Activated CD4-positive, alpha-beta memory T cell treated with anti-CD3 and anti-CD28 coated beads for 36 hours (primary cell): ENCODE data around the gene IL5RA. TPM values are rescaled to one million over a fixed set of nuclear protein-coding genes. Genes with fewer than 3 reads are reported as not detected.

Experiments
- CTCF ChIA-PET: fragments of 350-600 bp; sonication (Branson Sonifier 250); formaldehyde crosslinking; loops from one replicate; lab custom pipeline; 2021; ENCODE audit warnings: antibody characterized with exemption, inconsistent platforms; lab: Charles Lee
- POLR2A ChIA-PET: fragments of 350-600 bp; sonication (Branson Sonifier 250); formaldehyde crosslinking; loops from one replicate; lab custom pipeline; 2021; ENCODE audit warnings: antibody characterized with exemption; lab: Charles Lee
- DNase-seq: peaks from one replicate; pipeline ENCODE4 v3.0.0-alpha.2; 2020
- H3K27ac Mint-ChIP-seq: one replicate; pipeline ENCODE4 v1.8.0; 2021; ENCODE audit warnings: mixed read lengths
- H3K27me3 Mint-ChIP-seq: one replicate; pipeline ENCODE4 v1.8.0; 2021; ENCODE audit warnings: mixed read lengths
- H3K36me3 Mint-ChIP-seq: one replicate; pipeline ENCODE4 v1.8.0; 2021; ENCODE audit warnings: mixed read lengths
- H3K4me1 Mint-ChIP-seq: one replicate; pipeline ENCODE4 v1.8.0; 2021; ENCODE audit warnings: low read depth, mixed read lengths
- H3K4me3 Mint-ChIP-seq: one replicate; pipeline ENCODE4 v1.8.0; 2021; ENCODE audit warnings: mild to moderate bottlenecking, mixed read lengths
- H3K9me3 Mint-ChIP-seq: one replicate; pipeline ENCODE4 v1.8.0; 2021; ENCODE audit warnings: mixed read lengths
- intact Hi-C: fragments of 100-400 bp; cut with micrococcal nuclease; formaldehyde crosslinking; loops from one replicate; pipeline ENCODE4 v1.15.1; 2023
- total RNA-seq, 2 experiments: library from RNA; stranded (reverse); gene quantifications; one replicate each; pipeline ENCODE4 v1.2.3, GENCODE V29; 2021

The IL5RA gene
- total RNA-seq, 2 experiments from 2014 or later, result 0.15 to 0.74 TPM

DNA sequence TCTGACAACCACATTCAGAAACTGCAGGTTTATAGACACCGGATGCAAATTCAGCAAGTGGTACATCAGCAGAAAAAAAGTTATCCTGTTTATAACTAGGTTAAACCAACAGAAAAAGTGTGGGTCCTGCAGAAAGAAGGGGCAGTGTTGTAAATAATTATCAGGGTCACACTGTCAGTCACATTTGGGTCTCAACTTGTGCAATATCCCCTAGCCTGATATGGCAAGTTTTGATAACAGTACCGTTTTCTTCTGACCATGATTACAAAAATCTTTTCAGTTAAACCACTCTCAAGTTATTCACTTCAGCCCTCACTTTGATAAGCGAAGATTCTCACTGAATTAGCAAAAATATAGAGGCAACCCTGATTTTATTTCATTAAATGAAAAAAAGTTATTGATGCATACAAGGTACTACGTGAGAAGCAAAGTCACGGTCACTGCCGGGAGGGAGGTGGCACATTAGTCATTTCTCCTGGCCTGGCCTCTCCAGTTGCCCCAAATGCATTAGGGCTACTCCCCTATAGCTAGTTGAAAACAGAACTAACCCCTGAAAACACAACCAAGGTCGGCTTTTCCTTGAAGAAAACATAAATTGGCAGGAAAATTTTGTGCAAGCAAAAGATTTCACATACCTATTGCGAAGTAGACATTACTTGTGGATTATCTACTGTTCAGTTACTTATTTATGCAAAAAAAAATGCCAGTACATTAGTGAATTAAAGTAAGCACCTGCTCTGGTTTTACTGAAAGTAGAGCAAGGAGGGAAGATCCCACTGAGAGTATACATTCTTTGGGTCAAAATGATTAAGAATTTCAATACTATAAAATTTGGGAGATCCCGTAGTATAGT lies 28.6 kb downstream of the IL5RA start:
- ChIA-PET CTCF (no interaction called here), POLR2A (interaction anchor here (0.6 kb wide), 1 partner anchor 71 kb away, joined by 3 read pairs; no protein-coding TSS in a partner anchor)
- H3K36me3 Mint-ChIP-seq, result no peaks in the 10 kb centered on the region
- no peak overlapping the region for H3K27ac Mint-ChIP-seq
- H3K9me3 Mint-ChIP-seq, result no peaks in the 10 kb centered on the region
- DNase-seq, result no peak
- H3K4me3 Mint-ChIP-seq, result no peak overlapping the region
- H3K27me3 Mint-ChIP-seq, result no peaks in the 10 kb centered on the region
- H3K4me1 Mint-ChIP-seq, result no peaks in the 10 kb centered on the region
- intact Hi-C loops, result no loop called here

DNA sequence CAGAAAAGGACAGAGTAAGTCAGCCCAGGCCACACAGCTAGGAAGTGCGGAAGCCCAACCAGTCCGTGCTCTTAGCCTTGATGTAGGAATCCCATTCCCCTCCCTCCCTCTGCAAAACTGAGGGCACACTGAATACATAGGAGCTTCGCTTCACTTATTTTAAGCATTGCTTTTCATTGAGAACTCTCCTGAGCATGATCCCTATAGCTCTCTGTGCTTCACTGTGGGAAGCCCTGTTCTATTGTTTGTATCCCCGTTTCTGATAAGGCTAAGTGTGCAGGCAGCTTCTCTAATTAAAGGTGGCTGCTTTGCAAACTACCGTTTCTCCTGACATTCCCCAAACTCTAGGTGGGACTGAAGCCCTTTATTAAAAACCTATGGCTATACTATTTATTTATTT lies 29.9 kb downstream of the IL5RA start:
- POLR2A ChIA-PET, result no interaction called here
- DNase-seq, result no peak
- CTCF ChIA-PET, result no interaction called here
- Mint-ChIP-seq H3K36me3 (no peaks in the 10 kb centered on the region), H3K4me3 (no peak overlapping the region), H3K27me3 (no peaks in the 10 kb centered on the region), H3K9me3 (no peaks in the 10 kb centered on the region), H3K27ac (no peak overlapping the region), H3K4me1 (no peaks in the 10 kb centered on the region)
- intact Hi-C loops, result no loop called here

DNA sequence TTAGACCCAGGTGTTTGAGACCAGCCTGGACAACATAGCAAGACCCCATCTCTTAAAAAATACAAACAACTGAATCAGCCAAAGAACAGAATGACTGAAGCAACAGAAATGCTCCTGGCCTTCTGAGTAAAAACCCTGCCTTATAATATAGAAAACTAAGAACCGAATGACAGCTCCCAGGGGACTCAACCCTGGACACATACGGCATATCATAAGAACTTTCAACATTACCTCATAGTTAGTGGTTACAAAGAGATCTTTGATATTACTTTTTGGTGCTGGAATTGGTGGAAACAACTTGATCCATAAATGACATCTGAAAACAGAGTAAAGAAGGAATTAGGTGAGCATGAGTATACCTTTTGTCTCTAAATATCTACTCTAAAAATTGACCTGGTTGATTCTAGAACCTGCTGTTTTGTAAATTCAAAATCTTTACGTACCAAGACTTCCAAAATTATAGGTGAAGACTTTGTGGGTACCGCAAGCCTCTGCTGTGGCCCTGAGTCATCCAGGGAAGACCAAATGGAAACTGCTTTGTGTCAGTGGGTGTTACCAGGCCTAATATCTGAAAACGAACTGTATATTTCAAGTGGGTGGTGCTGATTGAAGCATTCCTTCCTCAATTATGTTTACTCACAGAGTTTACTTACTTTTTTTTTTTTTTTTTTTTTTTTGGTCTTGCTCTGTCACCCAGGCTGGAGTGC lies 35.5 kb downstream of the IL5RA start:
- H3K27ac Mint-ChIP-seq, result no peak overlapping the region
- H3K4me1 Mint-ChIP-seq, result no peaks in the 10 kb centered on the region
- intact Hi-C loops, result no loop called here
- no peaks in the 10 kb centered on the region for H3K36me3 Mint-ChIP-seq
- H3K27me3 Mint-ChIP-seq, result no peaks in the 10 kb centered on the region
- H3K4me3 Mint-ChIP-seq, result no peak overlapping the region
- CTCF ChIA-PET, result no interaction called here
- H3K9me3 Mint-ChIP-seq, result no peaks in the 10 kb centered on the region
- DNase-seq, result no peak
- POLR2A ChIA-PET, result no interaction called here

DNA sequence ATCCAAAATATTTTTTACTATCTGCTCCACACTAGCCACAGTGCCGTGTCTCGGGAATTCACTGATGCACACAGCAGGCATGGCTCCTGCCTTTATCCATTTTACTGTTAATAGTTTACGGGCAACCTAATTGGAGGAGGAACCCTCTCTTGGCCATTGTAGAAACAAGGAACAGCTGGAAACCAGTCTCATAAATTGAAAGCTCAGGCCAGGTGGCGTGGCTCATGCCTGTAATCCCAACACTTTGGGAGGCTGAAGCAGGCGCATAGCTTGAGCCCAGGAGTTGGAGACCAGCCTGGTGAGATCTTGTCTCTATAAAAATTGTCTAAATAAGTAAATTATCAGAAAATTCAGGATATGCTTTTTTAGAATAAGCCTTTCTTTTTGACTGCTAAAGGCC lies 39.0 kb downstream of the IL5RA start:
- DNase-seq, result no peak
- intact Hi-C loops, result no loop called here
- Mint-ChIP-seq H3K4me3 (no peak overlapping the region), H3K4me1 (no peaks in the 10 kb centered on the region), H3K9me3 (no peaks in the 10 kb centered on the region), H3K36me3 (no peaks in the 10 kb centered on the region), H3K27me3 (no peaks in the 10 kb centered on the region), H3K27ac (no peak overlapping the region)
- ChIA-PET CTCF (no interaction called here), POLR2A (no interaction called here)

DNA sequence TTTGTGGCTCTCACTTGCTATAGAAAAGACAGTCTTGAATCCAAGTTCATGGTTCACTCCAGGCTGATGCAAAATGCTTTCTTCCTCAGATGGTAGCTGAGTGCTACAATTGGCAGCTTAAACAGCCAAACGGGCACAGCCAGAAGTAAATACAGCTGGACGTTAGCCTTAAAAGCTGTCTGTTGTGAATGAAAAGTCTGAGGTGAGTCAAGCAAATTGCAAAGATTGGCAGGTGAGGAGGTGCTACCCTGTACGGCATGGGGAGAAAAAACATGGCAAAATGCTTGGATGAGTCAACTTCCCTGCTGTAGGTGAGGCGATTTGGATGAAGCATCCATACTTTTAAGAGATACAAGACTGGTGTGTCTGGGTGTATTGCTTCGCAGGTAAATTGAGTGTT lies 40.5 kb downstream of the IL5RA start:
- DNase-seq, result no peak
- Mint-ChIP-seq H3K4me3 (no peak overlapping the region), H3K4me1 (no peaks in the 10 kb centered on the region), H3K27ac (no peak overlapping the region), H3K9me3 (no peaks in the 10 kb centered on the region), H3K36me3 (no peaks in the 10 kb centered on the region), H3K27me3 (no peaks in the 10 kb centered on the region)
- POLR2A ChIA-PET, result no interaction called here
- CTCF ChIA-PET, result no interaction called here
- intact Hi-C loops, result no loop called here

DNA sequence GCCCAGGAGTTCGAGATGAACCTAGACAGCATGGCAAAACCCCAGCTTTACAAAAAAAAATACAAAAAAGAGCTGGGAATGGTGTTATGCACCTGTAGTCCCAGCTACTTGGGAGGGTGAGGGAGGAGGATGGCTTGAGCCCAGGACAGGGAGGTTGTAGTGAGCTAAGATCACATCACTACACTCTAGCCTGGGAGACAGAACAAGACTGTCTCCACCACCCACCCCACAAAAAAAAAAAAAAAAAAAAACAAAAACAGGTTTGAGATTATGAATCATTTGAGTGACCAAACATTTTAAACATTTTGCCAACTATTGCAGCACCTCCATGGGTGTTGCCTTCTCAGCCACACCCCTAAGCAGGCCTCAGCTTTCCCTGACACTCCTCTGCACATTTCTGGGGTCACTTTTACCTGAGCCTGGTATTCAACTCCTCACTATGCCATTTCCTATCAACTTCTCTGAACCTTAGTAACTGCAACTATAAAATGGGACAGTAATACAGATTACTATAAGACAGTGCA lies 41.8 kb downstream of the IL5RA start:
- Mint-ChIP-seq H3K27ac (no peak overlapping the region), H3K4me1 (no peaks in the 10 kb centered on the region), H3K9me3 (no peaks in the 10 kb centered on the region), H3K36me3 (no peaks in the 10 kb centered on the region), H3K27me3 (no peaks in the 10 kb centered on the region), H3K4me3 (no peak overlapping the region)
- ChIA-PET POLR2A (no interaction called here), CTCF (no interaction called here)
- no peak for DNase-seq
- intact Hi-C loops, result no loop called here

DNA sequence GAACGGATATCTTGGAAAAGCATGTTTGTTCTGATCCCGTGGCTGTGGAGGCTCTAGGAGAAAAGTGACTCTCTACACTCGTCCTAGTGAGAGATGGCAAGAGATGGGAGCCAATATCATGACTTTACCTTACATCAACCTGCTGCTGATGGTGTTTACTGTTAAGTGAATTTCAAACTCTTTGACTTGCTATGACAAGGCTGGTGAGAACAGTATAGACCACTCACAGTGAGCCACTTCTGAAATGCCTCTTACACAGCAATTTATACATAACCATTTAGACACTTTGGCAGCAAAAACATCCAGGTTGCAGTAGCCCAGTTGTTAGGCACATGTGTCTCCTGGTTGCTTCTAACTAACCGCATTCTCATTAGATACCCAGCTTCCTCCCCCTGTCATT lies 43.3 kb downstream of the IL5RA start:
- Mint-ChIP-seq H3K4me3 (no peak overlapping the region), H3K9me3 (no peaks in the 10 kb centered on the region), H3K36me3 (no peaks in the 10 kb centered on the region), H3K27me3 (no peaks in the 10 kb centered on the region), H3K4me1 (no peaks in the 10 kb centered on the region), H3K27ac (no peak overlapping the region)
- intact Hi-C loops, result no loop called here
- DNase-seq, result no peak
- ChIA-PET CTCF (no interaction called here), POLR2A (no interaction called here)

DNA sequence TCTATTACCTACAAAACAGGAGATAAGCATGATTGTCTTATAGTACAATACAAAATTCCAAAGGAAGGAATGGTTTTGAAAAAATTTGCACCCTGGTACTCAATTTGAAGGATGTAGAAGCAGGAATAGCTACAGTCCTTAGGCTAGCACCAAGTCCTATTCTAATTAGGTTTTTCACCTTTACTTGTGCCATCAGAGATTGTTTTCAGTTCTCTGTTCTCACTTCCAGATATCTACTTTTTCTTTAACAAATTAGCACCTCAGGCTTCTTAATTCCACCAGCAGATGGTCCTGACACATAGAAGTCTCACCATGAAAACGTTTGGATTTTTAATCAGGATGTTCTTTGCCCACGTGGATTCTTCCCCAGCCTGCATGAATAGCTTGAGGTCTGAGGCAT lies 43.8 kb downstream of the IL5RA start:
- ChIA-PET POLR2A (no interaction called here), CTCF (no interaction called here)
- H3K27me3 Mint-ChIP-seq, result no peaks in the 10 kb centered on the region
- H3K36me3 Mint-ChIP-seq, result no peaks in the 10 kb centered on the region
- H3K4me3 Mint-ChIP-seq, result no peak overlapping the region
- no peak for DNase-seq
- no peak overlapping the region for H3K27ac Mint-ChIP-seq
- H3K9me3 Mint-ChIP-seq, result no peaks in the 10 kb centered on the region
- intact Hi-C loops, result no loop called here
- H3K4me1 Mint-ChIP-seq, result no peaks in the 10 kb centered on the region

DNA sequence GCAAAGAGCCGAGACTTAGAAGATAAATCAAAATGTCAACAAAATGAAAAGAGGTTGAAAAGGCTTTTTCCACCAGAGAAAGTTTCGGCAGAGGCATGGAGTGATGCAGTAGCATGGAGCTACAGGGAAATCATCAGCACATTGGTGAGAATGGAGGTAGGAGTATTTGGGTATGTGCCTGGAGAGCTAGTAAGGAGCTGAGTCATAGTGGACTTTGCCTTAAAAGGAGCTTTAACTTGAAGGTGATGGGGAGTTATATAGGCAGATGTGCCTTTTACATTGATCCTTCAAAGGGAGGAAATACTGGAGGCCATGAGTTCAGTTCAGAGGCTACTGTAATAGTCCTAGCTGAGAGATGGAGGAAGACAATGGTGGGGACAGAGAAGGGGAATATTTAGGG lies 44.3 kb downstream of the IL5RA start:
- Mint-ChIP-seq H3K36me3 (no peaks in the 10 kb centered on the region), H3K27ac (no peak overlapping the region), H3K4me3 (no peak overlapping the region), H3K9me3 (no peaks in the 10 kb centered on the region), H3K27me3 (no peaks in the 10 kb centered on the region), H3K4me1 (no peaks in the 10 kb centered on the region)
- ChIA-PET CTCF (no interaction called here), POLR2A (no interaction called here)
- intact Hi-C loops, result no loop called here
- DNase-seq, result no peak

DNA sequence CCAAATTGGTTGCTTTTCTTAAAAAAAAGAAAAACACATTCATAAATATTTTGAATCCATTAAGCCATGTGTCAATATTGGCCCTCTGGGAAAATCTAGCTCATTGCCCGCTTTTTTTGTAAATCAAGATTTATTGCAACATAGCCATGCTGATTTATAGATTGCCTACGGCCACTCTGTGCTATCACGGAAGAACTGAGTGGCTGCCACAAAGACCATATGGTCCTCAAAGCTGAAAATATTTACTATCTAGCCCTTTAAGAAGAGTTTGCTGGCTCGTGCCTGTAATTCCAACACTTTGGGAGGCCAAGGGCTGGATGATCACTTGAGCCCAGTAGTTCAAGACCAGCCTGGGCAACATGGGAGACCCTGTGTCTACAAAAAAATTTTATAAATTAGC lies 45.9 kb downstream of the IL5RA start:
- Mint-ChIP-seq H3K36me3 (no peaks in the 10 kb centered on the region), H3K27ac (no peak overlapping the region), H3K4me1 (no peaks in the 10 kb centered on the region), H3K27me3 (no peaks in the 10 kb centered on the region), H3K9me3 (no peaks in the 10 kb centered on the region), H3K4me3 (no peak overlapping the region)
- no peak for DNase-seq
- intact Hi-C loops, result no loop called here
- CTCF ChIA-PET, result no interaction called here
- POLR2A ChIA-PET, result no interaction called here

DNA sequence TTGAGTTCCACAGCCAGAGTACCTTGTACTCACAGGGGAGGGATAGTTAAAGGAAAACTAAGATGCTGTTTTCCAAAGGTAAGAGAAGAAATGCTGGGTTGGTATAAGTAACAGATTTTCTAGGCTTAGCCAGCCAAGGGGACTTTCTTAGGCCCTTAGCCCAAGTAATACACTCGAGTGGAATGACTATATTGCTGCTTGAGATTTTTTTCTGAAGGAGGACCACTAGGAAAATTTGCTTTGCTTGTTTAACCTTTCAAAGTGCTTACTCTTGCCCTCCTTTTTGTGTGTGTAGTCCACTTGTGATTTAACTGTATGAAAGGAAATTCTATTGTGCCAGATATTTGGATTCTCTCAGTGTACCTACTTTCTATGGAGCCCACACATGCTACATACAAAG lies 50.5 kb downstream of the IL5RA start:
- H3K36me3 Mint-ChIP-seq, result no peaks in the 10 kb centered on the region
- H3K9me3 Mint-ChIP-seq, result no peaks in the 10 kb centered on the region
- no peak for DNase-seq
- no peak overlapping the region for H3K4me3 Mint-ChIP-seq
- H3K27me3 Mint-ChIP-seq, result peaks cover 2% of the 10 kb centered on the region
- intact Hi-C loops, result no loop called here
- no peaks in the 10 kb centered on the region for H3K4me1 Mint-ChIP-seq
- H3K27ac Mint-ChIP-seq, result no peak overlapping the region
- CTCF ChIA-PET, result no interaction called here
- POLR2A ChIA-PET, result no interaction called here

DNA sequence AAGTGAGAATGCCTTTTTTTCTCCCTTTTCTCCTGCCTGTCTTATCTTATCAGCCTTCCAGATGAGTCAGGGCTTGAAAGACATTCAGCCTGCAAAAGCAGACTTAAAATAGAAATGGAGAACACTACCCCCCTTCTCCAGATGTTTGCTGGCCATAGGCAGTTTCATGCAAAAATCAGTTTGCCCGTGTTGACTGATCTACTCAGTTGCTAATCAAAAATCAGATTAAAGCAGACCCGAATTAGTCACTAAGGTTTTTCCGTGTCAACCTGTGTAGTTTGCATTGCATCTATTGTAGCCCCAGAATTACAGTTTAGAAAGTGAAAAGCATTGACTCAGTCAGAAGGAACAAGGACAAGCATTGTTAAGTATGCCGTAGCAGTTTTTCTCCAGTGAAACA lies 56.2 kb downstream of the IL5RA start:
- no peak overlapping the region for H3K27ac Mint-ChIP-seq
- H3K4me1 Mint-ChIP-seq, result no peaks in the 10 kb centered on the region
- H3K27me3 Mint-ChIP-seq, result peaks cover 2% of the 10 kb centered on the region
- H3K4me3 Mint-ChIP-seq, result no peak overlapping the region
- ChIA-PET CTCF (no interaction called here), POLR2A (no interaction called here)
- no peaks in the 10 kb centered on the region for H3K9me3 Mint-ChIP-seq
- no peaks in the 10 kb centered on the region for H3K36me3 Mint-ChIP-seq
- intact Hi-C loops, result no loop called here
- no peak for DNase-seq
